ENCODE measurements around the gene DOCK9. TPM values are rescaled to one million over a fixed set of nuclear protein-coding genes. Genes with fewer than 3 reads are reported as not detected.

The DOCK9 gene
- total RNA-seq, 4 donors from 2014 or later: 121 to 240 (median 200) TPM

- H3K36me3 ChIP-seq: no peaks in the 10 kb centered on the region
- DNase-seq (ENCODE audit: low spot score in 2 of 2): no peak
- H3K4me3 ChIP-seq: peak within 1 kb of the TSS; percentile 47
- no peak for TF ChIP-seq POLR2A (IDR thresholded peaks at IDR 0.05)
- no peak for TF ChIP-seq POLR2AphosphoS5 (IDR thresholded peaks at IDR 0.05)
- no peak for TF ChIP-seq CTCF (IDR thresholded peaks at IDR 0.05)
- TF ChIP-seq EP300 (IDR thresholded peaks at IDR 0.05): no peak
- H3K27me3 ChIP-seq: peaks cover 38% of the 10 kb centered on the region
- no peak within 1 kb of the TSS for H3K27ac ChIP-seq
- WGBS: 22% methylated on average over 21 of the region's 59 CpGs
- H3K4me1 ChIP-seq: peaks cover 15% of the 10 kb centered on the region
- no peaks in the 10 kb centered on the region for H3K9me3 ChIP-seq
These were observed 225.2 kb downstream of the DOCK9 start, which contains the start of gene SLC15A1 for GRCh38 chr13:98752467-98753290. Gene SLC15A1 (minus strand): TSS chr13:98752672. CDS start chr13:98752598, 74 bp downstream.

- DNase-seq (ENCODE audit: low spot score in 2 of 2): no peak
- no peak for TF ChIP-seq POLR2AphosphoS5 (IDR thresholded peaks at IDR 0.05)
- TF ChIP-seq CTCF (IDR thresholded peaks at IDR 0.05): no peak
- TF ChIP-seq POLR2A (IDR thresholded peaks at IDR 0.05): no peak
- TF ChIP-seq EP300 (IDR thresholded peaks at IDR 0.05): no peak
- 3% methylated on average over 16 of the region's 36 CpGs for WGBS
- Histone ChIP-seq H3K4me3 (peak overlapping the region; percentile 47), H3K4me1 (peaks cover 15% of the 10 kb centered on the region), H3K27me3 (peaks cover 38% of the 10 kb centered on the region), H3K27ac (no peak overlapping the region), H3K9me3 (no peaks in the 10 kb centered on the region), H3K36me3 (no peaks in the 10 kb centered on the region)
These were observed 225.9 kb downstream of the DOCK9 start for GRCh38 chr13:98751861-98752466.

GRCh38 chr13:98751367-98751782 lies 226.5 kb downstream of the DOCK9 start:
- Histone ChIP-seq H3K4me3 (peak overlapping the region; percentile 47), H3K27ac (no peak overlapping the region), H3K4me1 (peaks cover 15% of the 10 kb centered on the region), H3K27me3 (peaks cover 38% of the 10 kb centered on the region), H3K36me3 (no peaks in the 10 kb centered on the region), H3K9me3 (no peaks in the 10 kb centered on the region)
- WGBS: 36% methylated on average over 8 of the region's 8 CpGs
- TF ChIP-seq POLR2A (IDR thresholded peaks at IDR 0.05) (no peak), EP300 (IDR thresholded peaks at IDR 0.05) (no peak), POLR2AphosphoS5 (IDR thresholded peaks at IDR 0.05) (no peak), CTCF (IDR thresholded peaks at IDR 0.05) (no peak)
- no peak for DNase-seq (ENCODE audit: low spot score in 2 of 2)

GRCh38 chr13:98749501-98749900 lies 228.4 kb downstream of the DOCK9 start:
- WGBS: 68% methylated on average over 3 of the region's 3 CpGs

More at GRCh38 chr13:98749501-98749900, 228.4 kb downstream of the DOCK9 start:
- peaks cover 15% of the 10 kb centered on the region for H3K4me1 ChIP-seq
- no peaks in the 10 kb centered on the region for H3K36me3 ChIP-seq
- H3K27me3 ChIP-seq: peaks cover 32% of the 10 kb centered on the region
- DNase-seq (ENCODE audit: low spot score in 2 of 2): no peak
- no peak for TF ChIP-seq POLR2A (IDR thresholded peaks at IDR 0.05)
- no peak for TF ChIP-seq EP300 (IDR thresholded peaks at IDR 0.05)
- TF ChIP-seq POLR2AphosphoS5 (IDR thresholded peaks at IDR 0.05): no peak
- TF ChIP-seq CTCF (IDR thresholded peaks at IDR 0.05): no peak
- no peak overlapping the region for H3K27ac ChIP-seq
- H3K4me3 ChIP-seq: no peak overlapping the region
- no peaks in the 10 kb centered on the region for H3K9me3 ChIP-seq

Data from suprapubic skin (tissue), 4 donors.